Vagina (tissue), 2 donors: ENCODE measurements around the gene MAK. TPM values are rescaled to one million over a fixed set of nuclear protein-coding genes. Genes with fewer than 3 reads are reported as not detected.

Experiments
- DNase-seq, 2 donors: peaks; one replicate each; pipeline ENCODE4 v3.0.0-alpha.2; 2017; ENCODE audit errors: extremely low spot score in 2 of 2
- H3K27ac ChIP-seq: fragments of 200-600 bp; sonication (generic); one replicate; pipeline ENCODE4 v1.5.1; 2019
- H3K27me3 ChIP-seq: fragments of 200-600 bp; sonication (generic); one replicate; pipeline ENCODE4 v1.5.1; 2019
- H3K36me3 ChIP-seq, 2 donors: fragments of 200-600 bp; sonication (generic); one replicate each; pipeline ENCODE4 v1.5.1; 2017 to 2019
- H3K4me1 ChIP-seq: fragments of 200-600 bp; sonication (generic); one replicate; pipeline ENCODE4 v1.5.1; 2019
- H3K4me3 ChIP-seq, 2 donors: fragments of 200-600 bp; sonication (generic); 1 replicate in 1 of 2; 2 replicates in 1 of 2; pipeline ENCODE4 v1.5.1; 2016 to 2019
- H3K9me3 ChIP-seq: fragments of 200-600 bp; sonication (generic); one replicate; pipeline ENCODE4 v1.5.1; 2019
- CTCF ChIP-seq, 3 experiments: fragments of 450-650 bp in 2 of 3; fragments of 200-600 bp in 1 of 3; sonication (generic) in 1 of 3; IDR thresholded peaks; one replicate each; pipeline ENCODE4 v1.5.1; 2017 to 2019; ENCODE audit warnings: antibody characterized with exemption in 3 of 3, mild to moderate bottlenecking in 2 of 3, moderate library complexity in 2 of 3
- POLR2A ChIP-seq, 2 donors: fragments of 450-650 bp; IDR thresholded peaks; one replicate each; pipeline ENCODE4 v1.6.1; 2017; ENCODE audit warnings: antibody characterized with exemption in 2 of 2, mild to moderate bottlenecking in 2 of 2, moderate library complexity in 2 of 2
- POLR2AphosphoS5 ChIP-seq, 2 donors: sonication (generic); formaldehyde crosslinking; IDR thresholded peaks; one replicate each; pipeline ENCODE4 v1.9.0; 2017; ENCODE audit warnings: antibody characterized with exemption in 2 of 2, mild to moderate bottlenecking in 2 of 2, low read depth in 1 of 2; ENCODE audit not compliant: insufficient read depth in 1 of 2
- intact Hi-C: fragments of 100-400 bp; cut with DNase I; formaldehyde crosslinking; loops from one replicate; pipeline ENCODE4 v1.15.1; 2023
- total RNA-seq: library from RNA; depleted of rRNA; stranded (reverse); fragments of >200 nt; gene quantifications from one replicate; pipeline ENCODE4 v1.2.3, GENCODE V29; 2016

MAK gene
- total RNA-seq, 1 donor from 2014 or later, result 0.25 TPM

DNA sequence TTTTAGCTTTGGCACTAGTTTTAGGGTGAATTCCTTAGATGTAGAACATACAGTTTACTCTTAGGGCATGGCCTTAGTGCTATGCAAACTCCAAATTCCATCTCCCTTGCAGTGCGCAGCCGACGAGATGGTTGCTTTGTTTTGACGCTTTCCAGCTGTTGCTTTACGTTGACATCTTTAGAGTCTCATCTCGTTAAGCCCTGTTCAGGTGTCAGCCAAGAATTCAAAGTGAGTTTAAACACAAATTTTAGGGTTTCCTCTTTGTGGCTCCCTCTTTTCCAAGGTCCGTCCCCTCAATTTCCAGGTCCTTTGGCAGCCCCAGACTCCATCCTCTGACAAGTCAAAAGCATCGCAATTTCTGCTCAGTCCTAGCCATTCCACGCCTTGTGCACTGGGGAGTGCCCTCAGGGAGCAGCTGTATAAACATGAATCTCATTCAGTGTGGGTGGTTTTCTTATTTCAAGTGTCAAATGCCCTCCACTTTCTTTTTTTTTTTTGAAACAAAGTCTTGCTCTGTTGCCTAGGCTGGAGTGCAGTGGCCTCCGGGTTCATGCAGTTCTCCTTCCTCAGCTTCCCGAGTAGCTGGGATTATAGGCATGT is 14.1 kb upstream of the MAK start:
- Histone ChIP-seq H3K27me3 (no peaks in the 10 kb centered on the region), H3K9me3 (no peaks in the 10 kb centered on the region), H3K27ac (no peak overlapping the region), H3K4me3 (no peak overlapping the region), H3K36me3 (no peaks in the 10 kb centered on the region), H3K4me1 (no peaks in the 10 kb centered on the region)
- no peak for TF ChIP-seq CTCF (IDR thresholded peaks at IDR 0.05)
- TF ChIP-seq POLR2AphosphoS5 (IDR thresholded peaks at IDR 0.05; ENCODE audit: insufficient read depth in 1 of 2, low read depth in 1 of 2), result no peak
- TF ChIP-seq POLR2A (IDR thresholded peaks at IDR 0.05), result no peak
- intact Hi-C loops, result no loop called here
- DNase-seq, result no peak

- TF ChIP-seq POLR2AphosphoS5 (IDR thresholded peaks at IDR 0.05; ENCODE audit: insufficient read depth in 1 of 2, low read depth in 1 of 2), result no peak
- TF ChIP-seq POLR2A (IDR thresholded peaks at IDR 0.05), result no peak
- TF ChIP-seq CTCF (IDR thresholded peaks at IDR 0.05), result no peak
- no peaks in the 10 kb centered on the region for H3K27me3 ChIP-seq
- no peaks in the 10 kb centered on the region for H3K4me1 ChIP-seq
- H3K36me3 ChIP-seq, result no peaks in the 10 kb centered on the region
- no peaks in the 10 kb centered on the region for H3K9me3 ChIP-seq
- DNase-seq, result no peak
- intact Hi-C loops, result no loop called here
- no peak overlapping the region for H3K27ac ChIP-seq
- H3K4me3 ChIP-seq, result no peak overlapping the region
Observed at GRCh38 chr6:10850728-10851127, 12.4 kb upstream of the MAK start.

- H3K36me3 ChIP-seq, result no peaks in the 10 kb centered on the region
- no peak overlapping the region for H3K4me3 ChIP-seq
- TF ChIP-seq CTCF (IDR thresholded peaks at IDR 0.05) (no peak), POLR2A (IDR thresholded peaks at IDR 0.05) (no peak), POLR2AphosphoS5 (IDR thresholded peaks at IDR 0.05; ENCODE audit: insufficient read depth in 1 of 2, low read depth in 1 of 2) (no peak)
- H3K4me1 ChIP-seq, result no peaks in the 10 kb centered on the region
- H3K27me3 ChIP-seq, result no peaks in the 10 kb centered on the region
- intact Hi-C loops, result no loop called here
- DNase-seq, result no peak
- H3K27ac ChIP-seq, result no peak overlapping the region
- no peaks in the 10 kb centered on the region for H3K9me3 ChIP-seq
Observed at GRCh38 chr6:10849901-10850300, 11.6 kb upstream of the MAK start.

GRCh38 chr6:10847684-10848083 is 9.3 kb upstream of the MAK start:
- no peak for DNase-seq
- H3K27me3 ChIP-seq, result no peaks in the 10 kb centered on the region
- intact Hi-C loops, result no loop called here

More at GRCh38 chr6:10847684-10848083, 9.3 kb upstream of the MAK start:
- H3K27ac ChIP-seq, result no peak overlapping the region
- H3K36me3 ChIP-seq, result no peaks in the 10 kb centered on the region
- no peak overlapping the region for H3K4me3 ChIP-seq
- H3K4me1 ChIP-seq, result no peaks in the 10 kb centered on the region
- TF ChIP-seq POLR2AphosphoS5 (IDR thresholded peaks at IDR 0.05; ENCODE audit: insufficient read depth in 1 of 2, low read depth in 1 of 2) (no peak), POLR2A (IDR thresholded peaks at IDR 0.05) (no peak), CTCF (IDR thresholded peaks at IDR 0.05) (no peak)
- no peaks in the 10 kb centered on the region for H3K9me3 ChIP-seq
